ENCODE results near the gene NEK4.
"Not testable (repeated sequence)": the region's sequence is repeated elsewhere in the genome, so short reads cannot be mapped to it uniquely, and the experiment has no call there.

Gene NEK4

GRCh38 chr3:52730681-52731080, 40.1 kb downstream of the NEK4 start:
- no peak for DNase-seq

- DNase-seq, result not testable (repeated sequence)
These were observed 42.0 kb downstream of the NEK4 start for GRCh38 chr3:52728753-52729152.

- no peak for DNase-seq
These were observed 46.2 kb downstream of the NEK4 start for GRCh38 chr3:52724511-52724910.

- DNase-seq, result no peak
These were observed 46.8 kb downstream of the NEK4 start for GRCh38 chr3:52723935-52724334.

GRCh38 chr3:52722491-52722890, 48.2 kb downstream of the NEK4 start:
- DNase-seq, result no peak

- DNase-seq, result no peak
These were observed 49.1 kb downstream of the NEK4 start for GRCh38 chr3:52721730-52722008.

GRCh38 chr3:52721002-52721729, 49.6 kb downstream of the NEK4 start:
- no peak for DNase-seq

- DNase-seq, result no peak
These were observed 51.1 kb downstream of the NEK4 start for GRCh38 chr3:52719618-52720017.

- no peak for DNase-seq
These were observed 54.9 kb downstream of the NEK4 start for GRCh38 chr3:52715714-52716305.

GRCh38 chr3:52714335-52715302, 56.1 kb downstream of the NEK4 start:
- DNase-seq, result no peak

- DNase-seq, result no peak
These were observed 58.2 kb downstream of the NEK4 start for GRCh38 chr3:52712291-52713212.

- no peak for DNase-seq
These were observed 60.2 kb downstream of the NEK4 start for GRCh38 chr3:52710512-52710911.

- DNase-seq, result no peak
These were observed 63.2 kb downstream of the NEK4 start for GRCh38 chr3:52707585-52707984.

- DNase-seq, result peak; percentile 80
These were observed 64.8 kb downstream of the NEK4 start, which contains the start of the genes GLT8D1 and SPCS1 for GRCh38 chr3:52705688-52706686. Gene GLT8D1, minus strand, starts transcription at chr3:52705791. Its CDS starts 5,331 bp downstream, at chr3:52700460. Gene SPCS1, plus strand, starts transcription at chr3:52706106. Its CDS starts 141 bp downstream, at chr3:52706247.

GRCh38 chr3:52705438-52705687, 65.4 kb downstream of the NEK4 start:
- DNase-seq, result no peak

GRCh38 chr3:52704611-52705437, 65.9 kb downstream of the NEK4 start:
- DNase-seq, result no peak

GRCh38 chr3:52703341-52703740, 67.4 kb downstream of the NEK4 start:
- DNase-seq, result no peak

- DNase-seq, result no peak
These were observed 73.1 kb downstream of the NEK4 start for GRCh38 chr3:52697632-52697965.

- DNase-seq, result no peak
These were observed 73.7 kb downstream of the NEK4 start for GRCh38 chr3:52696830-52697631.

All from activated gamma-delta T cell treated with Interleukin-2 at 50 U/mL for 16 hours (primary cell).